ENCODE measurements around the gene CTNND2.
"Not testable (repeated sequence)": the region's sequence is repeated elsewhere in the genome, so short reads cannot be mapped to it uniquely, and the experiment has no call there.

Gene CTNND2

GRCh38 chr5:11072076-11072475 lies 832.2 kb downstream of the CTNND2 start:
- no peaks in the 10 kb centered on the region for H3K36me3 ChIP-seq (ENCODE audit: control insufficient read depth, insufficient read depth, low read length)
- no peaks in the 10 kb centered on the region for H3K27me3 ChIP-seq (ENCODE audit: control insufficient read depth, insufficient read depth, low read length)
- H3K9me3 ChIP-seq (ENCODE audit: control insufficient read depth, insufficient read depth, low read length): no peaks in the 10 kb centered on the region
- peaks cover 3% of the 10 kb centered on the region for H3K4me1 ChIP-seq (ENCODE audit: control insufficient read depth, insufficient read depth, low read length)
- H3K4me3 ChIP-seq (ENCODE audit: low read depth, low read length): no peak overlapping the region
- H3K9ac ChIP-seq (ENCODE audit: low read depth, low read length): no peak overlapping the region

GRCh38 chr5:11069041-11069440 lies 835.2 kb downstream of the CTNND2 start:
- H3K9me3 ChIP-seq (ENCODE audit: control insufficient read depth, insufficient read depth, low read length): no peaks in the 10 kb centered on the region
- H3K9ac ChIP-seq (ENCODE audit: low read depth, low read length): no peak overlapping the region
- no peak overlapping the region for H3K4me3 ChIP-seq (ENCODE audit: low read depth, low read length)
- H3K36me3 ChIP-seq (ENCODE audit: control insufficient read depth, insufficient read depth, low read length): no peaks in the 10 kb centered on the region
- H3K27me3 ChIP-seq (ENCODE audit: control insufficient read depth, insufficient read depth, low read length): no peaks in the 10 kb centered on the region
- peaks cover 7% of the 10 kb centered on the region for H3K4me1 ChIP-seq (ENCODE audit: control insufficient read depth, insufficient read depth, low read length)

GRCh38 chr5:11065723-11066122 lies 838.5 kb downstream of the CTNND2 start:
- not testable (repeated sequence) for H3K9me3 ChIP-seq (ENCODE audit: control insufficient read depth, insufficient read depth, low read length); H3K9ac ChIP-seq (ENCODE audit: low read depth, low read length); H3K4me3 ChIP-seq (ENCODE audit: low read depth, low read length); H3K27me3 ChIP-seq (ENCODE audit: control insufficient read depth, insufficient read depth, low read length); H3K4me1 ChIP-seq (ENCODE audit: control insufficient read depth, insufficient read depth, low read length); H3K36me3 ChIP-seq (ENCODE audit: control insufficient read depth, insufficient read depth, low read length)

- H3K4me1 ChIP-seq (ENCODE audit: control insufficient read depth, insufficient read depth, low read length): peaks cover 7% of the 10 kb centered on the region
- H3K9me3 ChIP-seq (ENCODE audit: control insufficient read depth, insufficient read depth, low read length): no peaks in the 10 kb centered on the region
- no peaks in the 10 kb centered on the region for H3K36me3 ChIP-seq (ENCODE audit: control insufficient read depth, insufficient read depth, low read length)
- H3K27me3 ChIP-seq (ENCODE audit: control insufficient read depth, insufficient read depth, low read length): no peaks in the 10 kb centered on the region
- no peak overlapping the region for H3K9ac ChIP-seq (ENCODE audit: low read depth, low read length)
- H3K4me3 ChIP-seq (ENCODE audit: low read depth, low read length): no peak overlapping the region
These were observed 839.3 kb downstream of the CTNND2 start for GRCh38 chr5:11064763-11065450.

- no peaks in the 10 kb centered on the region for H3K27me3 ChIP-seq (ENCODE audit: control insufficient read depth, insufficient read depth, low read length)
- no peak overlapping the region for H3K9ac ChIP-seq (ENCODE audit: low read depth, low read length)
- no peaks in the 10 kb centered on the region for H3K9me3 ChIP-seq (ENCODE audit: control insufficient read depth, insufficient read depth, low read length)
- H3K4me3 ChIP-seq (ENCODE audit: low read depth, low read length): no peak overlapping the region
- H3K4me1 ChIP-seq (ENCODE audit: control insufficient read depth, insufficient read depth, low read length): peaks cover 4% of the 10 kb centered on the region
- no peaks in the 10 kb centered on the region for H3K36me3 ChIP-seq (ENCODE audit: control insufficient read depth, insufficient read depth, low read length)
These were observed 841.8 kb downstream of the CTNND2 start for GRCh38 chr5:11062397-11062796.

- Histone ChIP-seq H3K27me3 (ENCODE audit: control insufficient read depth, insufficient read depth, low read length) (no peaks in the 10 kb centered on the region), H3K4me3 (ENCODE audit: low read depth, low read length) (no peak overlapping the region), H3K36me3 (ENCODE audit: control insufficient read depth, insufficient read depth, low read length) (no peaks in the 10 kb centered on the region), H3K4me1 (ENCODE audit: control insufficient read depth, insufficient read depth, low read length) (no peaks in the 10 kb centered on the region), H3K9me3 (ENCODE audit: control insufficient read depth, insufficient read depth, low read length) (no peaks in the 10 kb centered on the region), H3K9ac (ENCODE audit: low read depth, low read length) (no peak overlapping the region)
These were observed 847.7 kb downstream of the CTNND2 start for GRCh38 chr5:11056560-11056959.

GRCh38 chr5:11054014-11054413 lies 850.2 kb downstream of the CTNND2 start:
- H3K9ac ChIP-seq (ENCODE audit: low read depth, low read length): no peak overlapping the region
- no peaks in the 10 kb centered on the region for H3K27me3 ChIP-seq (ENCODE audit: control insufficient read depth, insufficient read depth, low read length)
- no peak overlapping the region for H3K4me3 ChIP-seq (ENCODE audit: low read depth, low read length)
- H3K9me3 ChIP-seq (ENCODE audit: control insufficient read depth, insufficient read depth, low read length): no peaks in the 10 kb centered on the region
- no peaks in the 10 kb centered on the region for H3K36me3 ChIP-seq (ENCODE audit: control insufficient read depth, insufficient read depth, low read length)
- H3K4me1 ChIP-seq (ENCODE audit: control insufficient read depth, insufficient read depth, low read length): no peaks in the 10 kb centered on the region

- Histone ChIP-seq H3K9ac (ENCODE audit: low read depth, low read length) (no peak overlapping the region), H3K27me3 (ENCODE audit: control insufficient read depth, insufficient read depth, low read length) (no peaks in the 10 kb centered on the region), H3K36me3 (ENCODE audit: control insufficient read depth, insufficient read depth, low read length) (no peaks in the 10 kb centered on the region), H3K9me3 (ENCODE audit: control insufficient read depth, insufficient read depth, low read length) (no peaks in the 10 kb centered on the region), H3K4me1 (ENCODE audit: control insufficient read depth, insufficient read depth, low read length) (no peaks in the 10 kb centered on the region), H3K4me3 (ENCODE audit: low read depth, low read length) (no peak overlapping the region)
These were observed 851.4 kb downstream of the CTNND2 start for GRCh38 chr5:11052871-11053270.

- no peaks in the 10 kb centered on the region for H3K36me3 ChIP-seq (ENCODE audit: control insufficient read depth, insufficient read depth, low read length)
- H3K4me3 ChIP-seq (ENCODE audit: low read depth, low read length): no peak overlapping the region
- no peaks in the 10 kb centered on the region for H3K9me3 ChIP-seq (ENCODE audit: control insufficient read depth, insufficient read depth, low read length)
- H3K27me3 ChIP-seq (ENCODE audit: control insufficient read depth, insufficient read depth, low read length): no peaks in the 10 kb centered on the region
- no peaks in the 10 kb centered on the region for H3K4me1 ChIP-seq (ENCODE audit: control insufficient read depth, insufficient read depth, low read length)
- no peak overlapping the region for H3K9ac ChIP-seq (ENCODE audit: low read depth, low read length)
These were observed 853.5 kb downstream of the CTNND2 start for GRCh38 chr5:11050596-11051304.

GRCh38 chr5:11048760-11049159 lies 855.5 kb downstream of the CTNND2 start:
- H3K36me3 ChIP-seq (ENCODE audit: control insufficient read depth, insufficient read depth, low read length): no peaks in the 10 kb centered on the region
- no peak overlapping the region for H3K4me3 ChIP-seq (ENCODE audit: low read depth, low read length)
- H3K4me1 ChIP-seq (ENCODE audit: control insufficient read depth, insufficient read depth, low read length): no peaks in the 10 kb centered on the region
- no peaks in the 10 kb centered on the region for H3K27me3 ChIP-seq (ENCODE audit: control insufficient read depth, insufficient read depth, low read length)
- H3K9me3 ChIP-seq (ENCODE audit: control insufficient read depth, insufficient read depth, low read length): no peaks in the 10 kb centered on the region
- H3K9ac ChIP-seq (ENCODE audit: low read depth, low read length): no peak overlapping the region

- no peaks in the 10 kb centered on the region for H3K9me3 ChIP-seq (ENCODE audit: control insufficient read depth, insufficient read depth, low read length)
- no peaks in the 10 kb centered on the region for H3K27me3 ChIP-seq (ENCODE audit: control insufficient read depth, insufficient read depth, low read length)
- H3K4me1 ChIP-seq (ENCODE audit: control insufficient read depth, insufficient read depth, low read length): no peaks in the 10 kb centered on the region
- no peak overlapping the region for H3K9ac ChIP-seq (ENCODE audit: low read depth, low read length)
- no peaks in the 10 kb centered on the region for H3K36me3 ChIP-seq (ENCODE audit: control insufficient read depth, insufficient read depth, low read length)
- H3K4me3 ChIP-seq (ENCODE audit: low read depth, low read length): no peak overlapping the region
These were observed 856.6 kb downstream of the CTNND2 start for GRCh38 chr5:11047625-11048024.

- Histone ChIP-seq H3K9ac (ENCODE audit: low read depth, low read length) (no peak overlapping the region), H3K9me3 (ENCODE audit: control insufficient read depth, insufficient read depth, low read length) (no peaks in the 10 kb centered on the region), H3K36me3 (ENCODE audit: control insufficient read depth, insufficient read depth, low read length) (no peaks in the 10 kb centered on the region), H3K4me1 (ENCODE audit: control insufficient read depth, insufficient read depth, low read length) (no peaks in the 10 kb centered on the region), H3K27me3 (ENCODE audit: control insufficient read depth, insufficient read depth, low read length) (no peaks in the 10 kb centered on the region), H3K4me3 (ENCODE audit: low read depth, low read length) (no peak overlapping the region)
These were observed 857.2 kb downstream of the CTNND2 start for GRCh38 chr5:11047030-11047429.
